ENCODE measurements around the gene BAZ2B.

The BAZ2B gene

DNA sequence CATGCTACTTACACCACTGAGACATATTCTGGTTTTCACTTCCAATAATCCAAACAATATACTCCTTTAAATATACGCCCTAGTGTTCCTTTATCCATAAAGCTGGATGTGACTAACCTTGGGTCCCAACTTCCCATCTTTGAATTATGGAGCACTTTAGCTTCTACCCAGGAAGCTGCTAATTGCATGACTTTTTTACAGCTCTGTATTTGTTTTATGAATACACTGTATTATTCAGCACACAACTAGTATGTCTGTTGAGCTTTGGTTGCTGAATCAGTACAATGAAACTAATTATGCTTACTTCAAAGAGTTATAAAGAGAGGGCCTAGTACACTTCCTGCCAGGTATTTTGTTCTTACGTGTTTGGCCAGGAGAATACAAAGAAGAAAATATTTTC, 118.5 kb downstream of the BAZ2B start:
- no peak overlapping the region for H3K4me3 ChIP-seq (ENCODE audit: low read length)
- H3K9me3 ChIP-seq (ENCODE audit: low read length) = peaks cover 12% of the 10 kb centered on the region
- H3K27me3 ChIP-seq (ENCODE audit: insufficient read depth, low read length) = no peaks in the 10 kb centered on the region
- no peaks in the 10 kb centered on the region for H3K4me1 ChIP-seq (ENCODE audit: insufficient read depth, low read length)
- H2AFZ ChIP-seq (ENCODE audit: low read depth, low read length) = no peak overlapping the region
- peaks cover 9% of the 10 kb centered on the region for H3K36me3 ChIP-seq (ENCODE audit: insufficient read depth, low read length)

DNA sequence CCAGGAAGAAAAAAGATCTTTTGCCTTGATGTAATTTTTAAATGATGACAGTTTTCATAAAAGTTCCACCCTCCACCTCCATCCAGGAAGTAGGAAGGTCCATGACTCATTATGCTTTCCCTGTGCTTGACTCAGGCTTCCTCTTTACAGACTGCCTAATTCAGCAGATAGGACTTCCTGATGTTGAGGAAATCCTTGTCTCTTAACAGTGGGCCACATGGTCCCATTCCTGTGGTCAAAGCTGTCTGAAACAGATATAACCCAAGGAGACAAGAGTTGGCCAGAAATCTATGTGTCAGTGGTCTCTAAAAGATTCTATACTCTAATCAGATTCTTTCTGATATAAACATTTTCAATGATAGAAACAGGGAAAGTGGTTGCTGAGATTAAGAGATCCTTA, 119.1 kb downstream of the BAZ2B start:
- Histone ChIP-seq H2AFZ (ENCODE audit: low read depth, low read length) (no peak overlapping the region), H3K27me3 (ENCODE audit: insufficient read depth, low read length) (no peaks in the 10 kb centered on the region), H3K9me3 (ENCODE audit: low read length) (peaks cover 10% of the 10 kb centered on the region), H3K36me3 (ENCODE audit: insufficient read depth, low read length) (peaks cover 9% of the 10 kb centered on the region), H3K4me3 (ENCODE audit: low read length) (no peak overlapping the region), H3K4me1 (ENCODE audit: insufficient read depth, low read length) (no peaks in the 10 kb centered on the region)

DNA sequence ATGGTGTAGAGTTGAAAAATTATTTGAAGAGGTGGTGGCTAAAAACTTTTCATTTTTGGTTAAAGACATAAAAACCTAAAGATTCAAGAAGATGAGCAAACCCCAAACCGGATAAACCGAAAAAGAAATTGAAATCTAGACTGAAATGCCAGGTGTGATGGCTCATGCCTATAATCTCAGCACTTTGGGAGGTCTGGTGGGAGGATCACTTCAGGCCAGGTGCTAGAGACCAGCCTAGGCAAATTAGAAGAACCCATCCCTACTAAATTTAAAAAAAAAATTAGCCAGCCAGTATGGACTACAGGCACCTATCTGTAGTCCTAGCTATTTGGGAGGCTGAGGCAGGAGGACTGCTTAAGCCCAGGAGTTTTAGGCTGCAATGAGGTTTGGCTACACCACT, 126.9 kb downstream of the BAZ2B start:
- Histone ChIP-seq H3K4me3 (ENCODE audit: low read length) (no peak overlapping the region), H3K9me3 (ENCODE audit: low read length) (no peaks in the 10 kb centered on the region)

GRCh38 chr2:159484532-159484931, 131.8 kb downstream of the BAZ2B start:
- Histone ChIP-seq H3K4me1 (ENCODE audit: insufficient read depth, low read length) (no peaks in the 10 kb centered on the region), H2AFZ (ENCODE audit: low read depth, low read length) (no peak overlapping the region), H3K9me3 (ENCODE audit: low read length) (no peaks in the 10 kb centered on the region), H3K36me3 (ENCODE audit: insufficient read depth, low read length) (no peaks in the 10 kb centered on the region), H3K27me3 (ENCODE audit: insufficient read depth, low read length) (no peaks in the 10 kb centered on the region), H3K4me3 (ENCODE audit: low read length) (no peak overlapping the region)

More for the DNA sequence above, 126.9 kb downstream of the BAZ2B start:
- no peaks in the 10 kb centered on the region for H3K36me3 ChIP-seq (ENCODE audit: insufficient read depth, low read length)
- H3K27me3 ChIP-seq (ENCODE audit: insufficient read depth, low read length) = no peaks in the 10 kb centered on the region
- H2AFZ ChIP-seq (ENCODE audit: low read depth, low read length) = no peak overlapping the region
- H3K4me1 ChIP-seq (ENCODE audit: insufficient read depth, low read length) = no peaks in the 10 kb centered on the region

GRCh38 chr2:159476329-159476728, 140.0 kb downstream of the BAZ2B start:
- peaks cover 36% of the 10 kb centered on the region for H3K36me3 ChIP-seq (ENCODE audit: insufficient read depth, low read length)

GRCh38 chr2:159475793-159476192, 140.6 kb downstream of the BAZ2B start:
- Histone ChIP-seq H3K4me1 (ENCODE audit: insufficient read depth, low read length) (no peaks in the 10 kb centered on the region), H3K36me3 (ENCODE audit: insufficient read depth, low read length) (peaks cover 40% of the 10 kb centered on the region), H3K27me3 (ENCODE audit: insufficient read depth, low read length) (no peaks in the 10 kb centered on the region), H3K4me3 (ENCODE audit: low read length) (no peak overlapping the region), H2AFZ (ENCODE audit: low read depth, low read length) (no peak overlapping the region), H3K9me3 (ENCODE audit: low read length) (peaks cover 3% of the 10 kb centered on the region)

More at GRCh38 chr2:159476329-159476728, 140.0 kb downstream of the BAZ2B start:
- no peaks in the 10 kb centered on the region for H3K27me3 ChIP-seq (ENCODE audit: insufficient read depth, low read length)
- no peaks in the 10 kb centered on the region for H3K4me1 ChIP-seq (ENCODE audit: insufficient read depth, low read length)
- peaks cover 3% of the 10 kb centered on the region for H3K9me3 ChIP-seq (ENCODE audit: low read length)
- no peak overlapping the region for H2AFZ ChIP-seq (ENCODE audit: low read depth, low read length)
- H3K4me3 ChIP-seq (ENCODE audit: low read length) = no peak overlapping the region

DNA sequence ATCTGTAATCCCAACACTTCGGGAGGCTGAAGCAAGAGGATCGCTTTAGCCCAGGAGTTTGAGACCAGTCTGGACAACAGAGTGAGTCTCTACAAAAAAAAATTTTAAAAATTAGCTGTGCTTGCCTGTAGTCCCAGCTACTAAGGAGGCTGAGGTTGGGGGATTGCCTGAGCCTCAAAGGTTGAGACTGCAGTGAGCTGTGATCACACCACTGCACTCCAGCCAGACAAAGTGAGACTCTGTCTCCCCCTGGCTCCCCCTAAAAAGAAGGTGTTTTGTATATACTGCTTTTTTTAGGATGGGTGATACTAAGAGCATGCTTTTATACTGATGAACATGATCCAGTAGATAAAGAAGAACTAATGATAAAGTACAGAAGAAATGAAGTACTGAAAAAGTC, 145.0 kb downstream of the BAZ2B start:
- Histone ChIP-seq H3K36me3 (ENCODE audit: insufficient read depth, low read length) (peaks cover 34% of the 10 kb centered on the region), H3K4me3 (ENCODE audit: low read length) (no peak overlapping the region), H2AFZ (ENCODE audit: low read depth, low read length) (no peak overlapping the region), H3K27me3 (ENCODE audit: insufficient read depth, low read length) (no peaks in the 10 kb centered on the region), H3K9me3 (ENCODE audit: low read length) (peaks cover 3% of the 10 kb centered on the region), H3K4me1 (ENCODE audit: insufficient read depth, low read length) (peaks cover 3% of the 10 kb centered on the region)

GRCh38 chr2:159468257-159468656, 148.1 kb downstream of the BAZ2B start:
- H2AFZ ChIP-seq (ENCODE audit: low read depth, low read length) = no peak overlapping the region
- H3K4me3 ChIP-seq (ENCODE audit: low read length) = no peak overlapping the region
- peaks cover 2% of the 10 kb centered on the region for H3K9me3 ChIP-seq (ENCODE audit: low read length)
- peaks cover 3% of the 10 kb centered on the region for H3K4me1 ChIP-seq (ENCODE audit: insufficient read depth, low read length)
- H3K27me3 ChIP-seq (ENCODE audit: insufficient read depth, low read length) = no peaks in the 10 kb centered on the region
- H3K36me3 ChIP-seq (ENCODE audit: insufficient read depth, low read length) = peaks cover 21% of the 10 kb centered on the region

- Histone ChIP-seq H3K36me3 (ENCODE audit: insufficient read depth, low read length) (peaks cover 14% of the 10 kb centered on the region), H3K9me3 (ENCODE audit: low read length) (peaks cover 2% of the 10 kb centered on the region), H3K4me3 (ENCODE audit: low read length) (no peak overlapping the region), H3K4me1 (ENCODE audit: insufficient read depth, low read length) (peaks cover 3% of the 10 kb centered on the region), H3K27me3 (ENCODE audit: insufficient read depth, low read length) (no peaks in the 10 kb centered on the region), H2AFZ (ENCODE audit: low read depth, low read length) (no peak overlapping the region)
These were observed 153.4 kb downstream of the BAZ2B start for GRCh38 chr2:159462961-159463360.

DNA sequence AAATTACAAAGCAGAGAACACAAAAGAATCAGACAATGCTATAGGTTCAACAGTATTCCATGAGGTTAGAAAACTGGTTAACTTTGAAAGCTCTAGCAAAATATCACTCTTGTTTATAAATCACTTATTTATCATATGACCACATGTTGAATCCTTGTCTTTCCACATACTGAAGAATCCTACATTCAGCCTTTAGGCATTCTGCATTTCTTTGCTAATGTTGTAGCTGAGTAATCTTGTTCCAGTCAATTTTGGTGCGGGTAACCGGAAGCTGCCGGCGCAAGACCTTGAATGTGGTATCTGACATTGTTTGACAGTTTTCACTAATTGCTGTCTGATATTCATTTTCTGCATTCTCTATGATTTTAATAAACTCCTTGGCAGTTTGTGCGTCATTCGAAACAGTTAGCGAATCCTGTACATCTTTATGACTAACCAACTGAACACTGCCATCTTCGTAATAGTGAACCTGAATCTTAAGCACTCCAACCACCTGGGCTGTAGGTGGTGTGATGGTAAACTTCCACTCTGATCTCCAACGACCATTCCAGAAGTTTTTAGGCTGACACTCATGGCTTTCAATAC, 154.1 kb downstream of the BAZ2B start:
- no peak overlapping the region for H3K4me3 ChIP-seq (ENCODE audit: low read length)
- H2AFZ ChIP-seq (ENCODE audit: low read depth, low read length) = no peak overlapping the region
- H3K36me3 ChIP-seq (ENCODE audit: insufficient read depth, low read length) = peaks cover 14% of the 10 kb centered on the region
- peaks cover 3% of the 10 kb centered on the region for H3K4me1 ChIP-seq (ENCODE audit: insufficient read depth, low read length)
- H3K9me3 ChIP-seq (ENCODE audit: low read length) = peaks cover 2% of the 10 kb centered on the region
- no peaks in the 10 kb centered on the region for H3K27me3 ChIP-seq (ENCODE audit: insufficient read depth, low read length)

DNA sequence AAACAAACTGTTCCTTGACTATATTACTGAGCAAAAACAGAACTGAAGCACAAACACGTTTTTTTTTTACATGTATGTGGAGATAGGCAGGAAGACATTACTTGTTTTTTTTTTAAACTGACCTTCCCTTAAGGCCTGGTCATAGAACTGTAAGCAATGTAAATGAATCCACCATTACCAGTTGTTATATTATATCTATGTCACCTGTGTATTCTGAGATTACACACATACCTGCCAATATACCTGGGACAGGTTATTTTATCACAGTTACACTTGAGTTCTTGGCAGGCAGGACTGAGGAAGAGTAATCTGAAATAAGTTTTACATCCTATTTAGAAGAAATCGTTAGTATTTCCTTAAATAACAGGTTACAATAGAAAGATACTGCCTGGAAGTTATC, 155.3 kb downstream of the BAZ2B start:
- H3K9me3 ChIP-seq (ENCODE audit: low read length) = peaks cover 2% of the 10 kb centered on the region
- no peak overlapping the region for H3K4me3 ChIP-seq (ENCODE audit: low read length)
- no peaks in the 10 kb centered on the region for H3K4me1 ChIP-seq (ENCODE audit: insufficient read depth, low read length)
- H2AFZ ChIP-seq (ENCODE audit: low read depth, low read length) = no peak overlapping the region
- H3K27me3 ChIP-seq (ENCODE audit: insufficient read depth, low read length) = no peaks in the 10 kb centered on the region
- H3K36me3 ChIP-seq (ENCODE audit: insufficient read depth, low read length) = peaks cover 14% of the 10 kb centered on the region

DNA sequence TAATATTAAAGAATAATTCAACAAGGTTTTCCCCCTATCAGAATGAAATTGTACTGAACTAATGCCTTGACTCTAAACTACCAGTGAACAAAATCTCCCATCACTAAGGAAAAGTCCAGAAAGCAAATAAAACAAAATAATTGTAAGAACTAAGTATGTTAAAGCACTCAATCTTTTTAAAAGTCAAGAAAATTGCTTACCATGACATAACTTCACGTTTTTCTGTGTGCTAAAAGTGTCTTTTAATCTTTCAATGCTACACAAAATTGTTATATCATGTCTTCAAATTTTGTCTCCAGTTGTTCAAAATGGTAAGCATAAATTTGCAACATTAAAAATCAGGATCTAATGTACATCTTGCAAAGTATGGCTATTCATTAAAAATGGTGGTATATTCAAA, 156.1 kb downstream of the BAZ2B start:
- Histone ChIP-seq H3K36me3 (ENCODE audit: insufficient read depth, low read length) (peaks cover 11% of the 10 kb centered on the region), H3K27me3 (ENCODE audit: insufficient read depth, low read length) (no peaks in the 10 kb centered on the region)

DNA sequence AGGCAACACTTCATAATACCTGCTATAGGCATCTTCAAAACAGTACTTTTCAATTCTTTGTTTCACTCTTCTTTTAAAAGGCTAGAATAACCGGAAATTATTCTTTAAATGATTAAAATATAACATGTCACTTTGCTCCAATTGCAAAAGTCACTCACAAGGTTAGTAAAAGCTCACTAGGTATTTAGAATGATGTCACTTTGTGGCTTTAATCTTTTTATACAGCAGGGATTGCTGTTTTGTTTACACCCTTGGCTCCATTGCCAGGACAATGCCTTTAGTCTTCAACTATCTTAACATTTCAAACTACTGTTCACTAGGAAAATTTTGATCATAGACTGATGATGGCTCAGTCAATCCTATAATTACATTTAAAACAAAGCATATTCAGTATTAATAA, 157.1 kb downstream of the BAZ2B start:
- H3K4me1 ChIP-seq (ENCODE audit: insufficient read depth, low read length) = no peaks in the 10 kb centered on the region
- H3K27me3 ChIP-seq (ENCODE audit: insufficient read depth, low read length) = no peaks in the 10 kb centered on the region
- peaks cover 5% of the 10 kb centered on the region for H3K36me3 ChIP-seq (ENCODE audit: insufficient read depth, low read length)
- no peaks in the 10 kb centered on the region for H3K9me3 ChIP-seq (ENCODE audit: low read length)
- no peak overlapping the region for H3K4me3 ChIP-seq (ENCODE audit: low read length)
- H2AFZ ChIP-seq (ENCODE audit: low read depth, low read length) = no peak overlapping the region

More for the DNA sequence above, 156.1 kb downstream of the BAZ2B start:
- H3K4me3 ChIP-seq (ENCODE audit: low read length) = no peak overlapping the region
- peaks cover 2% of the 10 kb centered on the region for H3K9me3 ChIP-seq (ENCODE audit: low read length)
- H2AFZ ChIP-seq (ENCODE audit: low read depth, low read length) = no peak overlapping the region
- no peaks in the 10 kb centered on the region for H3K4me1 ChIP-seq (ENCODE audit: insufficient read depth, low read length)

DNA sequence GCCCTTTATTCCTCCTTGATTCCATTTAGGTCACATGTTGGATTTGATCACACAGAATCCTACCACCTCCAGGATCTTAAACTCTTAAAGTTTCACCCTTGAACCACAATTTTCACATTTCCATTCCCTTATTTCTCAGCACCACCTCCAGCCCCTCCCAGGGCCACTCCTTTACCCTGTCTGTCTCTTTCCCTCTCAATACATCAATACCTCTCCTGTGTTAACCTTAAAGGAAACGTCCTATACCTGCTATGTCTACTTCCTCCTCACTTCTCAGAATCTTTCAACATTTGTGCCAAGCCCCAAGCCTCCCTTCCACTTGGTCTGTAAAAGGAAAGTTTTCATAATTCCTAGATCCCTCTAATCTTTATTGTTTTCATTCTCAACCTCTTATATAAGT, 158.8 kb downstream of the BAZ2B start:
- H3K27me3 ChIP-seq (ENCODE audit: insufficient read depth, low read length) = no peaks in the 10 kb centered on the region
- H2AFZ ChIP-seq (ENCODE audit: low read depth, low read length) = no peak overlapping the region
- no peaks in the 10 kb centered on the region for H3K4me1 ChIP-seq (ENCODE audit: insufficient read depth, low read length)
- H3K4me3 ChIP-seq (ENCODE audit: low read length) = no peak overlapping the region
- peaks cover 3% of the 10 kb centered on the region for H3K9me3 ChIP-seq (ENCODE audit: low read length)
- H3K36me3 ChIP-seq (ENCODE audit: insufficient read depth, low read length) = peaks cover 8% of the 10 kb centered on the region
